Measurements from ENCODE around the gene FMC1.
"Not testable (repeated sequence)": the region's sequence is repeated elsewhere in the genome, so short reads cannot be mapped to it uniquely, and the experiment has no call there.

FMC1 gene

GRCh38 chr7:139341058-139341775 is at the start of gene FMC1:
Gene FMC1 (plus strand): TSS chr7:139341337. CDS start chr7:139341385, 48 bp downstream.
- in situ Hi-C loops (cut with MboI; ENCODE audit: low sequenced_read_pairs): no loop called here

- in situ Hi-C loops (cut with MboI; ENCODE audit: low sequenced_read_pairs): no loop called here
Observed at GRCh38 chr7:139292821-139293220, 48.3 kb upstream of the FMC1 start.

DNA sequence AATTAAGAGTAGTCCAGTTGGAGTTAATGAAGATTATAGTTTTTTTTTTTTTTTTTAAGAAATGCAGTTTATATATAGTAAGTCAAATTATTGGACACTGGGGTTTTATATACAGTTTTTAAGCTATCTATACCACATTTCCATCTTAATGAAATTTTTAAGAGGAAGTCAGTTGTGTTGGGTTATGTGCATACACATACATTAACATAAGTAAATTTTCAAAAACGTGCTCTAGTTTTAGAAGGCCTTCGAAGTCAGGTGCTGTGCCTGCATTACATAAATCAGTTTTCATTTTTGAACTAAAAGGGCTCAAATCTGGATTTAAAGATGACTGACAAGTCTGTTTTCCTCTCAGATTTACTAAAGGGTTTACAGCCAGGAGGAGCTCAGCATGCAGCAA is 47.6 kb upstream of the FMC1 start:
- in situ Hi-C loops (cut with MboI; ENCODE audit: low sequenced_read_pairs): no loop called here

GRCh38 chr7:139294241-139294640 is 46.9 kb upstream of the FMC1 start:
- in situ Hi-C loops (cut with MboI; ENCODE audit: low sequenced_read_pairs): no loop called here

GRCh38 chr7:139294951-139295575 is 46.1 kb upstream of the FMC1 start:
- in situ Hi-C loops (cut with MboI; ENCODE audit: low sequenced_read_pairs): no loop called here

- in situ Hi-C loops (cut with MboI; ENCODE audit: low sequenced_read_pairs): no loop called here
Observed at GRCh38 chr7:139297795-139298194, 43.3 kb upstream of the FMC1 start.

DNA sequence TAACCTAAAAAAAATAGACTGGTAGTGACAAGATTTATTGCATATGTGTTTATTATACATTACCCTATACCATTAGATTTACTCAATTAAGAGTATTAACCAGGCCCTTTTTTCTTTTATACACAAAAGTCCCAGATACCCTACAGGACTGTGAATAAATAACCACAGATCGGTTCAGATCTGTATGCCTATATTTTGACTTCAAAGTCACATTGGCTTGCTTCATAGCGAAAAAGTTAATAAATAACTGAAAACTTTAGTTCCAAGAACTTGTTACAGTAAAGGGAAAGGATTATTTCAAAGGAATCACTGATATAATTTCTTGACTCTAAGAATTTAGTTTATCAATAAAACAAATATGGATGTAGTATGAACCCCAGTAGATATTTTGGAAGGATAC is 41.8 kb upstream of the FMC1 start:
- in situ Hi-C loops (cut with MboI; ENCODE audit: low sequenced_read_pairs): no loop called here

- in situ Hi-C loops (cut with MboI; ENCODE audit: low sequenced_read_pairs): no loop called here
Observed at GRCh38 chr7:139300390-139300789, 40.7 kb upstream of the FMC1 start.

DNA sequence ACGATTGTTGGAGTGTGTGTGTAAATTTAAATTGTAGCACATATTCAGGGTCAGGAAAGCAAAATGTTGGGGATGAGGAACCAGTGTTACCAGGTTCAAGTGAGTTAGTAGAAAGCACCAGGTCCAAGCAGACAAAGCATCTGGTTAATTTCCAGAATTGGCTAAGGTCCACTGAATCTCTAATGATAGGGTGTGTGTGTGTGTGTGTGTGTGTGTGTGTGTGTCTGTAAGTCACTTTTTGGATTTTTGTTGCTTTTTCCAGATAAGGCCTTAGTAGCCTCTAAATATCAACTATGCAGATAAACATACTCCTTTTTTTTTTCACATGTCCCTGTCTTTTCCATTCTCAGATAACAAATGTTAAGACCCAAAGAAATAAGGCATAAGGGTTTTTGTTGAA is 36.6 kb upstream of the FMC1 start:
- in situ Hi-C loops (cut with MboI; ENCODE audit: low sequenced_read_pairs): no loop called here

DNA sequence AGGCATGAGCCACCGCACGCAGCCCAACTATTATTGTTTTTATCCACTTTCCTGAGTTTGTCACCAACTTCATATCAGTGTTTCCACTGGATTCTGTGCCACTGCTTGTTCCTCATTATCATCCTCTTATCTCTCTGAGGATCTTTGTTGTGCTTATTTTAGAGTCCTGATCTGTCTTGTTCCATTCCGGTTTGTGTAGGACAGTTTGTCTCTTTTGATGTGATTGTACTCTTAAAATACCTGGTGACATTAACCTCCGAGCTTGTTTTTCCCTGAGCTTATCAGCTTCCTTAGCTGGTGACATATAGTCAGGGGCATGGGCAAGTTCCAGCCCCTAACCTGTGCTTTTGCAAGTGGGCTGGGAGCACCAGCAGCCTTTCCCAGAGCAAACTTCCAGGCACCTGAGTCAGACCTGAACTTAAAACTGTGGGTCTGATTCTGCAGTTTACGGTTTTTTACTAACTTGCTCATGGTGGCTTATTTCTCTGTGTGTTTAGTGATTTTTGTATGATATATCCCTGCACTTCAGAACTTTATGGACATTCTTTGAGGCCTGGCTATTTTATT is 23.1 kb upstream of the FMC1 start:
- in situ Hi-C loops (cut with MboI; ENCODE audit: low sequenced_read_pairs): no loop called here

- in situ Hi-C loops (cut with MboI; ENCODE audit: low sequenced_read_pairs): no loop called here
Observed at GRCh38 chr7:139321071-139321745, 19.9 kb upstream of the FMC1 start.

- in situ Hi-C loops (cut with MboI; ENCODE audit: low sequenced_read_pairs): not testable (repeated sequence)
Observed at GRCh38 chr7:139324709-139325108, 16.4 kb upstream of the FMC1 start.

- in situ Hi-C loops (cut with MboI; ENCODE audit: low sequenced_read_pairs): no loop called here
Observed at GRCh38 chr7:139328375-139328774, 12.8 kb upstream of the FMC1 start.

- in situ Hi-C loops (cut with MboI; ENCODE audit: low sequenced_read_pairs): no loop called here
Observed at GRCh38 chr7:139329119-139329518, 12.0 kb upstream of the FMC1 start.

- in situ Hi-C loops (cut with MboI; ENCODE audit: low sequenced_read_pairs): no loop called here
Observed at GRCh38 chr7:139330333-139331030, 10.7 kb upstream of the FMC1 start.

DNA sequence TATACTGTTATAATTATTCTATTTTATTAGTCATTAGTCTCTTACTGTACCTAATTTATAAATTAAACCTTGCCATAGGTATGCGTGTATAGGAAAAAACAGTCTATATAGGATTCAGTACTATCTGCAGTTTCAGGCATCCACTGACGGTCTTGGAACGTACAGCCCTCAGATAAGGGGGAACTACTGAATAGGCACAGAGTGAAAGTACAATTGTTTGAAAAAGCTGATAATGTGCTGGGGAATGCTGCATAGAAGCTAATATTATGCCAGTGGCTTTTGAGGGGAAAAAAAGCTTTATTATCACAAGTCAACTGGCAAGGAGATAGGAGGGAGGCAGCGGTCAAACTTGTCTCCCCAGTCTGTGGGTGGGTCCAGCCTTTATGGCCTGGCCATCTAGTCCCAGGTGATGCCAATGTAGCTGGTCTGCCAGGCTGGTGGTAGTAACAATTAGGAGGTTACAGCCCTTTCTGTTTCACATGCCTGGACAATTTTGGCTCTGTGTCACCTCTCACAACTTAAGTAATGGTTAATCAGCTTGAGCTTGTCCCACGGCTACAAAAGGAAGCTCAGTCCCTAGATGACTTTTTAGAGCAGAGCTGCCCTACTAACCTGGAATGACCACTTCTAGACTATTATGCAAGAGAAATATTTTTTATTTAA is 8.3 kb upstream of the FMC1 start:
- in situ Hi-C loops (cut with MboI; ENCODE audit: low sequenced_read_pairs): no loop called here

- in situ Hi-C loops (cut with MboI; ENCODE audit: low sequenced_read_pairs): not testable (repeated sequence)
Observed at GRCh38 chr7:139333443-139333842, 7.7 kb upstream of the FMC1 start.

DNA sequence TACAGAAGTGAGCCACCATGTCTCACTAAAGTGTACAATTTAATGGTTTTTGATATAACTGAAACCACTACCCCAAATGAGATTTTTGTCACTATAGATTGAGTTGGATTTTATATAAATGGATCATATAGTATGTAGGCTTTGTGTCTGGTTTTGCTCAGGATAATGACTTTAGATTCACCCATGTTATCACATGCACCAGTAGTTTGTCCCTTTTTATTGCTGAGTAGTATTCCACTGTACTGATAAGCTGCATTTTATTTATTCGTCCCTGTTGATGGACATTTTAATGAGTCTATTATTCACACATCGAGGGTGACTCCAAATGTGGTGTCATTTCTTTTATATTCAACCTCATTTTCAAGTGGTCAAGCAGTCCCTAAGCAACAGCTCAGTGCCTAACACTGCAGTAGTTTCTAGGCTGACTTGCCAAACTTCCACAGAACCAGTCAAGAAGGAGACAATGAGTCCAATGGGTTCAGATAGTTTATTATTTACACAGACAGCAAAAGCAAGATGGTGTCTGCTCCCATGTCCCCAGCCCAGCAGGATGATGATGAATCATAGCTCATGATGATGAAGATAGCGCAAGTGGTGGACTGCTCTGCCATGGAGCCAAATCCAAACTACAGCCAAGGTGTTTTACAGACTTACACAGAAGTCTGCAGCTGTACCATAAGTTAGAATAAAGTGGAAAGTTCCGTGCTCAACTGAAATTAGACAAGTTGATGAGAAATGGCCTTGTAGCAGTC is 6.6 kb upstream of the FMC1 start:
- in situ Hi-C loops (cut with MboI; ENCODE audit: low sequenced_read_pairs): no loop called here

DNA sequence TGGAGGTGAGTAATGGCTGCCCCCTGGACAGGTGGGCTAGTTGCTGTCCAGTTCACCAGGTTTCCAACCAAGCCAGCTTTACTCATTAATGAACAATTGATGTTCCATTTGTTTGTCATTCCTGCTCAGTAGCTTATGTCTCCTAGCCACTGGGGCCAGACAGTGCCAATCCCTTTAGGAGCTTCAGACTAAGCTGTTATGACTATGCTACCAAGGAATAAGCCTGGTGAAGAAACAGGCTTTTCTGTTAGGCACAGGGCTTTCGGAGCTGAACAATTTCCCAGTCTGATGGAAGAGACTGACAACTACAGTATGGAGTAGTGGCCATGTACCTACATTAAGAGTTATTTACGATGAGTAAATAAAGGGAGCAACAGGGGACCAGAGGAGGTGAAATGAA is 2.1 kb upstream of the FMC1 start:
- in situ Hi-C loops (cut with MboI; ENCODE audit: low sequenced_read_pairs): no loop called here

GRCh38 chr7:139339698-139340036 is 1.5 kb upstream of the FMC1 start:
- in situ Hi-C loops (cut with MboI; ENCODE audit: low sequenced_read_pairs): no loop called here
